ENCODE results near the gene USP47. TPM values are rescaled to one million over a fixed set of nuclear protein-coding genes. Genes with fewer than 3 reads are reported as not detected.

The USP47 gene
- polyA plus RNA-seq, 2 of the 4 experiments (the other 2 are of a cell fraction) = 31.0 to 32.8 TPM

- DNase-seq (ENCODE audit: low read depth in 1 of 2, low spot score in 1 of 2) = no peak
- CTCF ChIA-PET = interaction anchor here (1.0 to 1.3 kb wide), 5 partner anchors 12 to 827 kb away, joined by 3 to 5 read pairs (median 3); partner anchors contain the start of gene USP47
- Histone ChIP-seq H3K4me1 (peaks cover 9% of the 10 kb centered on the region; the same call in 2 of the 3 replicates), H3K4me2 (no peak overlapping the region), H3K9me3 (peaks cover 16% of the 10 kb centered on the region; the same call in 2 of the 3 replicates), H3K27ac (no peak overlapping the region), H3K4me3 (no peak overlapping the region)
- ATAC-seq = no peak
- no peak for TF ChIP-seq CEBPB (IDR thresholded peaks at IDR 0.05)
- TF ChIP-seq HES2 (IDR thresholded peaks at IDR 0.05) = no peak
- TF ChIP-seq EP300 (IDR thresholded peaks at IDR 0.05) = no peak
- no peak for FAIRE-seq
- POLR2A ChIA-PET = no interaction called here
- 88% methylated on average over 3 of the region's 3 CpGs for WGBS (ENCODE audit: missing lambda C conversion rate)
Observed at GRCh38 chr11:11864332-11864731, 22.6 kb downstream of the USP47 start.

- POLR2A ChIA-PET = no interaction called here
- WGBS (ENCODE audit: missing lambda C conversion rate) = 95% methylated on average over 1 of the region's 1 CpG
- H3K27ac ChIP-seq = no peak overlapping the region
- H3K4me2 ChIP-seq = no peak overlapping the region
- TF ChIP-seq BCL3 (IDR thresholded peaks at IDR 0.05) (no peak), SMC3 (IDR thresholded peaks at IDR 0.05) (no peak), PBX3 (IDR thresholded peaks at IDR 0.05) (no peak), EHF (CRISPR knock-in tag; IDR thresholded peaks at IDR 0.05) (no peak), PHF8 (IDR thresholded peaks at IDR 0.05; ENCODE audit: borderline replicate concordance, low read depth) (no peak), GATA3 (IDR thresholded peaks at IDR 0.05; ENCODE audit: borderline replicate concordance) (no peak), CBX2 (IDR thresholded peaks at IDR 0.05; ENCODE audit: borderline replicate concordance, low read depth) (no peak), ZC3H11A (IDR thresholded peaks at IDR 0.05) (no peak), HEYL (CRISPR knock-in tag; IDR thresholded peaks at IDR 0.05) (no peak), RAD21 (conservative IDR thresholded peaks at IDR 0.05 in 1 of 2, IDR thresholded peaks at IDR 0.05 in 1 of 2) (no peak), USF2 (IDR thresholded peaks at IDR 0.05) (no peak), RARB (CRISPR knock-in tag; IDR thresholded peaks at IDR 0.05) (no peak), HOXB5 (CRISPR knock-in tag; IDR thresholded peaks at IDR 0.05) (no peak), REST (IDR thresholded peaks at IDR 0.05) (no peak), ELK1 (IDR thresholded peaks at IDR 0.05; ENCODE audit: low read depth, low read length) (no peak), ZSCAN20 (CRISPR knock-in tag; IDR thresholded peaks at IDR 0.05) (no peak), RFX5 (IDR thresholded peaks at IDR 0.05) (no peak), HMGXB4 (CRISPR knock-in tag; IDR thresholded peaks at IDR 0.05; ENCODE audit: borderline replicate concordance) (no peak), EHMT2 (IDR thresholded peaks at IDR 0.05; ENCODE audit: low read depth) (no peak), TP53 (CRISPR knock-in tag; IDR thresholded peaks at IDR 0.05) (no peak)
- no peak for DNase-seq (ENCODE audit: low read depth in 1 of 2, low spot score in 1 of 2)
- H3K9me3 ChIP-seq = peaks cover 16% of the 10 kb centered on the region; the same call in 2 of the 3 replicates
- H3K4me3 ChIP-seq = no peak overlapping the region
- no peak for ATAC-seq
- H3K4me1 ChIP-seq = peaks cover 9% of the 10 kb centered on the region; the same call in 2 of the 3 replicates
- CTCF ChIA-PET = interaction anchor here (1.2 kb wide), 2 partner anchors 11 to 15 kb away, joined by 3 to 5 read pairs; no protein-coding TSS in a partner anchor
- no peak for FAIRE-seq
Observed at GRCh38 chr11:11864803-11865202, 23.0 kb downstream of the USP47 start.
